Heart left ventricle (tissue), 13 donors: ENCODE results near the gene FGD3.

Experiments
- POLR2A ChIP-seq, 2 donors: fragments of 450-650 bp; IDR thresholded peaks; one replicate each; pipeline ENCODE4 v1.6.1; 2017; ENCODE audit warnings: antibody characterized with exemption in 2 of 2, mild to moderate bottlenecking in 2 of 2, moderate library complexity in 2 of 2
- TF ChIP-seq, protein P1 (sequence below), 12 donors: fragments of 200-600 bp; sonication (generic) in 4 of 12; IDR thresholded peaks; one replicate each; pipeline versions ENCODE4 v1.5.0 to v1.8.0; 2018 to 2022; ENCODE audit warnings: antibody characterized with exemption in 12 of 12, mild to moderate bottlenecking in 5 of 12
- donor health status: ischemic (EF 13 %, LVEDD 7.1; RV severe dilation, severe dysfunction).
- donor health status: DM: no; HTN: yes; CAD: no.
- donor health status: DM: no; HTN: no; CAD: no.
- donor health status: ischemic (EF 25% LVEDD 6.9; RV normal size, moderate dysfunction).
- donor health status: ischemic (EF 25% LVEDD 5.7; RV mildly dilated, moderate dysfunction).
- donor health status: ischemic (EF 35%, LVEDD 5.7; RV mildly dilated, moderate dysfunction).
- donor health status: nonischemic (EF 11% LVEDD 7.7; RV severe dilation, severe dysfunction).
- donor health status: DM: yes; HTN: yes; CAD: no.
- donor health status: PGD.
- donor health status: ischemic (EF 29% LVEDD 5.4; RV normal size, mild dysfunction).
- donor health status: nonischemic (EF 23%, LVEDD 6.1; RV moderate dilation, normal function).

DNA sequence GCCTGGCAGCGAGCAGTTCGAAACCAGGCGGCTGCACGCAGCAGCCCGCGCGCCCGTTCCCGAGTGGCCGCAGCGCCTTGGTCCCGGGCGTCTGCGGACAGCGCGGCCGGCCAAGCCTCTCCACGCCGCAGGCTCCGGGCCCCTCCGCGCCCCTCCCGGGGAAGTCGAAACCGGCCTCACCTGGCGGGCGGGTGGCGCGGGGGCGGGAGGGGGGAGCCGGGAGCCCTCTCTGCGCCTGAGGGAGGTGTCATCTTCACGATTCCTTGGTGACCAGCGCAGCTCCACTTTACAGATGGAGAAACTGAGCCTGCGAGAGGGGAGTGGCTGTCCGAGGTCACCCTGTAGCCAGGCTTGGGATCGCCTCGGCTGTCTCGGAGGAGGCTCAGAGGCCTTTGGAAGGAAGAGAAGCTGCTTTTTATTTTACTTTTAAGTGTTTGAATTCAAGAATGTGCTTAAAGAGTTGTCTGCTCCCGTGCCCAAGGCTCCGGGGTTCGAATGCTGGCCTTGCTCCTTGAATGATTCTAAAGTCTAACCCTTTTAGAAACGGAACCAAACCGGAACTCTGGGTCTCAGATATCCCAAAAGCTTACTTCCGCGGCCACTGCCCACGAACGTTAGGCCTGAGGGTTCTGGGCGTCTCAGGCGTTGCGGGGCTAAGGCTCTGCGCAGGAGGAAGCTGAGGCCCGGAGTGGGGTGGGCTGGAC lies 111.8 kb downstream of the FGD3 start:
- TF ChIP-seq, protein P1, sequence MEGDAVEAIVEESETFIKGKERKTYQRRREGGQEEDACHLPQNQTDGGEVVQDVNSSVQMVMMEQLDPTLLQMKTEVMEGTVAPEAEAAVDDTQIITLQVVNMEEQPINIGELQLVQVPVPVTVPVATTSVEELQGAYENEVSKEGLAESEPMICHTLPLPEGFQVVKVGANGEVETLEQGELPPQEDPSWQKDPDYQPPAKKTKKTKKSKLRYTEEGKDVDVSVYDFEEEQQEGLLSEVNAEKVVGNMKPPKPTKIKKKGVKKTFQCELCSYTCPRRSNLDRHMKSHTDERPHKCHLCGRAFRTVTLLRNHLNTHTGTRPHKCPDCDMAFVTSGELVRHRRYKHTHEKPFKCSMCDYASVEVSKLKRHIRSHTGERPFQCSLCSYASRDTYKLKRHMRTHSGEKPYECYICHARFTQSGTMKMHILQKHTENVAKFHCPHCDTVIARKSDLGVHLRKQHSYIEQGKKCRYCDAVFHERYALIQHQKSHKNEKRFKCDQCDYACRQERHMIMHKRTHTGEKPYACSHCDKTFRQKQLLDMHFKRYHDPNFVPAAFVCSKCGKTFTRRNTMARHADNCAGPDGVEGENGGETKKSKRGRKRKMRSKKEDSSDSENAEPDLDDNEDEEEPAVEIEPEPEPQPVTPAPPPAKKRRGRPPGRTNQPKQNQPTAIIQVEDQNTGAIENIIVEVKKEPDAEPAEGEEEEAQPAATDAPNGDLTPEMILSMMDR (IDR thresholded peaks at IDR 0.05) = no peak
- TF ChIP-seq POLR2A (IDR thresholded peaks at IDR 0.05) = no peak
